ENCODE data around the gene IFI30. TPM values are rescaled to one million over a fixed set of nuclear protein-coding genes. Genes with fewer than 3 reads are reported as not detected.
A peak's percentile ranks its signal among the peaks of the same experiment; 100 is the strongest.
"Not testable (repeated sequence)": the region's sequence is repeated elsewhere in the genome, so short reads cannot be mapped to it uniquely, and the experiment has no call there.

The IFI30 gene
- total RNA-seq, 2 donors from 2014 or later: 47.1 to 95.2 TPM

DNA sequence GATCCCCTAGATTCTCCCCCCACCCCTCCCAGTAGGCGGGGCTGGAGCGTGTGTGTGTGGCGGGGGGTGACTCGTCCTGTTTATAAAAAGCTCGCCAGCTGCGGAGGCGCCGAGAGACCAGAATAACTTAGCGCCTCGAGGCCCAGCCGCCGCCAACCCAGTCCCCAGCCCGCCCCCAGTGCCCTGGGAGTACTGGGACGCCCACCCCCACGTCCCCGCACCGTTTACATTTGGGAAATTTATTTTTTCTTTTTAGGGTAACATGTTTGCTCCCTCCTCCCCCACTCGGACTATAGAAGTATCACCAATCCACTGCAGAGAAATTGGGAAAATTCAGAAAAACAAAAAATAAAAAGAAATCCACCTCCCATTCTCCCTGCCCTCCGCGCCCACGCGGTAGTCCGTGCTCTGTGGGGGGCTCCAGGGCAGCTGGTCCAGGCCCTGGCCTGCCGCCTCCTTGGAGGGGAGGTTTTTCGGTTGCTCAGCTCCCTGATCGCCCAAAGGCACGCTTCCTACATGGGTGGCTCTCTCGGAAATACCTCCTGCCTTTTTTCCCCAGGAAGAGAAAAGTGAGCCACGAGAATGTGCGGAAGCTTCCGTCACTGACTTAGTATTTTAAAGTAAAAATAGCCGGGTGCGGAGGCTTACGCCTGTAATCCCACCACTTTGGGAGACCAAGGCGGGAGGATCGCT, 31.7 kb downstream of the IFI30 start:
- TF ChIP-seq, protein P1, sequence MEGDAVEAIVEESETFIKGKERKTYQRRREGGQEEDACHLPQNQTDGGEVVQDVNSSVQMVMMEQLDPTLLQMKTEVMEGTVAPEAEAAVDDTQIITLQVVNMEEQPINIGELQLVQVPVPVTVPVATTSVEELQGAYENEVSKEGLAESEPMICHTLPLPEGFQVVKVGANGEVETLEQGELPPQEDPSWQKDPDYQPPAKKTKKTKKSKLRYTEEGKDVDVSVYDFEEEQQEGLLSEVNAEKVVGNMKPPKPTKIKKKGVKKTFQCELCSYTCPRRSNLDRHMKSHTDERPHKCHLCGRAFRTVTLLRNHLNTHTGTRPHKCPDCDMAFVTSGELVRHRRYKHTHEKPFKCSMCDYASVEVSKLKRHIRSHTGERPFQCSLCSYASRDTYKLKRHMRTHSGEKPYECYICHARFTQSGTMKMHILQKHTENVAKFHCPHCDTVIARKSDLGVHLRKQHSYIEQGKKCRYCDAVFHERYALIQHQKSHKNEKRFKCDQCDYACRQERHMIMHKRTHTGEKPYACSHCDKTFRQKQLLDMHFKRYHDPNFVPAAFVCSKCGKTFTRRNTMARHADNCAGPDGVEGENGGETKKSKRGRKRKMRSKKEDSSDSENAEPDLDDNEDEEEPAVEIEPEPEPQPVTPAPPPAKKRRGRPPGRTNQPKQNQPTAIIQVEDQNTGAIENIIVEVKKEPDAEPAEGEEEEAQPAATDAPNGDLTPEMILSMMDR (IDR thresholded peaks at IDR 0.05): no peak
- no peaks in the 10 kb centered on the region for H3K27me3 ChIP-seq
- DNase-seq: peak; percentile 80
- no peaks in the 10 kb centered on the region for H3K9me3 ChIP-seq
- peak overlapping the region; percentile 53 for H3K4me3 ChIP-seq
- no peaks in the 10 kb centered on the region for H3K36me3 ChIP-seq
- intact Hi-C loops (cut with DNase I): loop anchor here (5.0 to 10.0 kb wide), 2 partner anchors 47 to 209 kb away; partner anchors contain the start of gene SSBP4
- H3K27ac ChIP-seq: peak overlapping the region; percentile 92
- peak overlapping the region; percentile 77 to 83 for H3K9ac ChIP-seq (ENCODE audit: low read depth in 2 of 2, low read length in 2 of 2)
- H3K4me1 ChIP-seq: peaks cover 5% of the 10 kb centered on the region

DNA sequence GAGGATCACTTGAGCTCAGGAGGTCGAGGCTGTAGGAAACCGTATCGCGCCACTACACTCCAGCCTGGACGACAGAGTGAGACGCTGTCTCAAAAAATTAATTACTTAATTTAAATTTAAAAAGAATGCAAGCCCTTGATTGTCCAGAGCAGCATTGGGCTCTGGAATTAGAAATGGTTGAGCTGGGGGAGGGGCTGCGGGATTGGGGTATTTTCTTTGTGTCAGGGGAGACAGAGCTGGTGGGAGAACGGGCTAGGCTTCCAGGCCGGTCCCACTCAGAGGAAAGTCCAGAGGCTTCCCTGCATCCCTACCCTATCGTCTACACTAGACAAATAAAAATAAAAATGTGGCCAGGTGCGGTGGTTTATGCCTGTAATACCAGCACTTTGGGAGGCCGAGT, 32.4 kb downstream of the IFI30 start:
- TF ChIP-seq, protein P1 (IDR thresholded peaks at IDR 0.05): no peak
- Histone ChIP-seq H3K9ac (ENCODE audit: low read depth in 2 of 2, low read length in 2 of 2) (no peak overlapping the region), H3K27me3 (no peaks in the 10 kb centered on the region), H3K4me3 (no peak overlapping the region), H3K4me1 (peaks cover 5% of the 10 kb centered on the region), H3K27ac (no peak overlapping the region), H3K9me3 (no peaks in the 10 kb centered on the region), H3K36me3 (no peaks in the 10 kb centered on the region)
- no peak for DNase-seq
- intact Hi-C loops (cut with DNase I): loop anchor here (5.0 to 10.0 kb wide), 2 partner anchors 46 to 209 kb away; partner anchors contain the start of gene SSBP4

DNA sequence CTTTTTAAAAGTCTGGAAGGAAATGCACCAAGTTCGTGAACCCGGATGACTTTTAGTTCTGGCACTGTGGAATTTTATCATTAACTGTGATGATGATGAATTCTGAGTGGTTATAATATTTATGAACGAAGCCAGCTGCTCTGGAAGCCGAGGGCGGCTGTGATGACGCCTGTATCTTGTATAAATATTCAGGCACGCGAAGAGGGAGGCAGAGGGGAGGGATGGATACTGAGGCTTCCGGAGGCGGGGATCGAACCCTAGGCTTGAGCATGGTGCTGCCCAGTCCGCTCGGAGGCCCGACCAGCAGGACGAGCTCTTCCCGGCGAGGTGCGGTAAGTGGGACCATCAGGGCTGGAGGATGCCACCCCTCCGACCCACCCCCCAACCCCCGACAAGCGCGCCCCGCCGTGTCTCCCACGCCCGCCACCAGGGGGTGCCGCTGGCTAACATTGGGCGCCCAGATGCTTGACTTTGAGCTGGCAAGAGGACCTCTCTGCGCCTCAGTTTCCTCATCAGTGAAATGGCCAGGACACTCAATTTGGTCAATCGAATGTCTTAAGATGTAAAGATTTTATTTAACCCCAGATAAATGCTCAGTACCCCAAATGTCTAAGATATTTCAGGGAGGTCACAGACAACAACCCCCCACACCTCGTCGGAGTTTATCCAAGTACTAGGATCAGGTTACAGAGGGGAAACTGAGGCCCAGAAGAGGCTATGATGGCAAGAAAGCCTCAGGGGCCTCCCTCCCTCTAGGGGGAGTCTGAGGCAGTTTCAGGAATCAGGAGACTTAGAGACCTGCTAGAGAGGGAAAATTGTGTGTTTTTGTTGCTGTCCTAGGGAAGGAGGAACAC, 34.7 kb downstream of the IFI30 start:
- H3K36me3 ChIP-seq: no peaks in the 10 kb centered on the region
- intact Hi-C loops (cut with DNase I): loop anchor here (5.0 to 10.0 kb wide), 2 partner anchors 44 to 206 kb away; partner anchors contain the start of gene SSBP4

GRCh38 chr19:18209912-18210311, 36.3 kb downstream of the IFI30 start:
- not testable (repeated sequence) for H3K4me1 ChIP-seq; H3K4me3 ChIP-seq; H3K9ac ChIP-seq (ENCODE audit: low read depth in 2 of 2, low read length in 2 of 2); H3K36me3 ChIP-seq; H3K27ac ChIP-seq; DNase-seq; H3K9me3 ChIP-seq; H3K27me3 ChIP-seq
- intact Hi-C loops (cut with DNase I): loop anchor here (5.0 to 10.0 kb wide), 3 partner anchors 42 to 205 kb away; partner anchors contain the start of gene SSBP4

More for the DNA sequence above, 34.7 kb downstream of the IFI30 start:
- H3K27me3 ChIP-seq: no peaks in the 10 kb centered on the region
- no peaks in the 10 kb centered on the region for H3K9me3 ChIP-seq
- H3K4me1 ChIP-seq: no peaks in the 10 kb centered on the region
- no peak overlapping the region for H3K9ac ChIP-seq (ENCODE audit: low read depth in 2 of 2, low read length in 2 of 2)
- TF ChIP-seq, protein P1 (IDR thresholded peaks at IDR 0.05): peak; percentile 80
- peak; percentile 48 for DNase-seq
- no peak overlapping the region for H3K4me3 ChIP-seq
- no peak overlapping the region for H3K27ac ChIP-seq

- no peak overlapping the region for H3K27ac ChIP-seq
- intact Hi-C loops (cut with DNase I): loop anchor here (10.0 kb wide), 1 partner anchor 123 kb away; no protein-coding TSS in a partner anchor
- H3K27me3 ChIP-seq: no peaks in the 10 kb centered on the region
- no peak overlapping the region for H3K4me3 ChIP-seq
- no peaks in the 10 kb centered on the region for H3K36me3 ChIP-seq
- H3K4me1 ChIP-seq: no peaks in the 10 kb centered on the region
- H3K9me3 ChIP-seq: no peaks in the 10 kb centered on the region
- DNase-seq: no peak
- TF ChIP-seq, protein P1 (IDR thresholded peaks at IDR 0.05): no peak
- H3K9ac ChIP-seq (ENCODE audit: low read depth in 2 of 2, low read length in 2 of 2): no peak overlapping the region
Observed at GRCh38 chr19:18211683-18212082, 38.1 kb downstream of the IFI30 start.

All from colonic mucosa (tissue), 4 donors.